GM21723 (cell line): ENCODE data around the gene TMEM269.
"Not testable (repeated sequence)": the region's sequence is repeated elsewhere in the genome, so short reads cannot be mapped to it uniquely, and the experiment has no call there.

Source experiments
- ATAC-seq: cut with Tn5 transposase; IDR thresholded peaks from one replicate; pipeline ENCODE4 v1.9.1; 2021; ENCODE audit warnings: mild to moderate bottlenecking, moderate library complexity; ENCODE audit not compliant: unreplicated experiment

TMEM269 gene

DNA sequence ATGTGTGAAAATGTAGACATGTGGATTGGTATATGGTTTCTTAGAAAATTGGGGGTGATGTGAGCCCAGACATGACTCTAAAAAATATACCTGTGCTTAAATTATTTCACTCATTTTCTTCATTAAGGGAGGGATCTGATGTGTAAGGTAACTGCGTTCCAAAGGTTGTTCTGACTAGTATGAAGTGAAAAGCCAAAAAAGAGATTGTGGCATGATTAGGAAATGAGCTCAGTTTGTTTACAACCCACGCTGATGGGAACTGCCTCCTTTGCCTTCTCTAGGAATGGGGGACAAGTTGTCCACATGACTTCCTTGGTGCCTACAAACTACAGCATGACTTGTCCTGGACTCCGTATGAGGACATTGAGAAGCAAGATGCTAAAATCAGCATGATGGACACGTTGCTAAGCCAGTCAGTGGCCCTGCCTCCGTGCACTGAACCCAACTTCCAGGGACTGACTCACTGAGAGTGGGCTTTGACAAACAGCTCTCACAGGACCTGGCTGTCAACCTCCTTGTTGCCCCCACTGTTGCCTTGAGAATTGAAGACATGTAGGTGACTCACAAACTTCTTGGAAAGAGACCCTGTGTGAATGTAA is 9.8 kb upstream of the TMEM269 start:
- no peak for ATAC-seq

- no peak for ATAC-seq
These were observed 8.3 kb upstream of the TMEM269 start for GRCh38 chr1:42776502-42776901.

GRCh38 chr1:42777852-42778251 is 6.9 kb upstream of the TMEM269 start:
- ATAC-seq: no peak

DNA sequence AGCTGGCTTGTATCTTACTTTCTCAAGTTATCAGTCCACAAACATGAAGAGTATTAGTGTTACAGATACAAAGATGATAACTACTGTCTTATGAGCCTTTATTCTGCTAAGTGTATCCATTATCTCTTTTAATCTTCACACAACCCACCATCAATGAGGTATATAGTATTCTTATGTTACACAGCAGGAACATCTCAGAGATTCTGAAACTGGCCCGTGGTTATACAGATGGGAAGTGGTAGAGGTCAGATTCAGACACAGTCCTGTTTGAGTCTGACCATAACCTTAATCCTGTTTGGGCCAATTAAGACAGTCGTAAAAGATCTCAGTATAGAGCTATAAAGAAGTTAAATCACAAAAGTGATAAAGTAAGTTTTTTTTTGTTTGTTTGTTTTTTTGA is 5.1 kb upstream of the TMEM269 start:
- no peak for ATAC-seq

DNA sequence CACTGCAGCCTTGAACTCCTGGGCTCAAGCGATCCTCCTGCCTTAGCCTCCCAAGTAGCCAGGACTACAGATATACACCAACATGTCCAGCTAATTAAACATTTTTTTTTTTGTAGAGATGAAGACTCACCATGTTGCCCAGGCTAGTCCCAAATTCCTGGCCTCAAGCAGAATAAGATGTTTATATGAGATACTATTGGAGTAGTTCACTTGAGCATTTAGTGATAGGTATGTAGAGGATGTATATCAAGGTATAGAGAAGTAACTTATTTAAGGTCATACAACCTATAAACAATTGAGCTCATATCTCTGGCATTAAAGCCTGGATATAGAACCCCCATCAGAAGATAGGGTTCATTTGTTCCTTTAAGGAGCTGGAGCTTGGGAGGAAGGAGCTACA is 4.6 kb upstream of the TMEM269 start:
- no peak for ATAC-seq

DNA sequence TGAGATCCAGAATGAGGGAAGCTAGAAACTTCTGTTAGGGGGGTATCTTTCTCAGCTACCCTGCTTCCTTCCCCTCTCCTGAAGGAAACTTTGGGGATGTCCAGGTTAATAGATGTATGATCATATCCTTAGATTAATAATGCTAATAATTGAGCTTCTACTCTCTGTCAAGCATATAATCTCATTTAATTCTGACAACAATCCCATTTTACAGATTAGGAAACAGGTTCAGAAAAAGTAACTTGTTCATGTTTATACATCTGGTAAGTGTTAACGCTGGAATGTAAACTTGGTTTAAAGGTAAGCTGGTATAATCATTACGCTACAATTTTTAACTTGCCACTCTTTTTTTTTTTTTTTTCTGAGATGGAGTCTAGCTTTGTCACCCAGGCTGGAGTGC is 1.7 kb upstream of the TMEM269 start:
- no peak for ATAC-seq

DNA sequence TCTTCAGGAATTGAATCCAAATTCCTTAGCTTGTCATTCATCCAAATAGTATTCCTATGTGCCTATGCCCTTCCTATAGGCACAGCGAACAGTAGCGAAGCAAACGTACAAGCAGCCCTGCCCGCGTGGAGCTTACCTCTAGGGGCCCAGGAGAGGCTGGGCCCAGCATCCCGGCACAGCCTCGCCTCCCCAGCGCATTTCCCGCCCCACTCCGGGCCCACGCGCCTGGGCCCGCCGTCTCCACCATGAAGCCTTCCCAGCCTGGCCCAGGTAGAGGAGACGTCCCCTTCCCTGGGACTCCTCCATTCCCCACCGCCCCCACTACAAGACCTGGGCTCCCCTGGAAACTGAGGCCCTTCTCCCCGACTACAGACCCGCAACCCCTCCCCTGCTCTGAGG is 245 bp upstream of the TMEM269 start:
- no peak for ATAC-seq

DNA sequence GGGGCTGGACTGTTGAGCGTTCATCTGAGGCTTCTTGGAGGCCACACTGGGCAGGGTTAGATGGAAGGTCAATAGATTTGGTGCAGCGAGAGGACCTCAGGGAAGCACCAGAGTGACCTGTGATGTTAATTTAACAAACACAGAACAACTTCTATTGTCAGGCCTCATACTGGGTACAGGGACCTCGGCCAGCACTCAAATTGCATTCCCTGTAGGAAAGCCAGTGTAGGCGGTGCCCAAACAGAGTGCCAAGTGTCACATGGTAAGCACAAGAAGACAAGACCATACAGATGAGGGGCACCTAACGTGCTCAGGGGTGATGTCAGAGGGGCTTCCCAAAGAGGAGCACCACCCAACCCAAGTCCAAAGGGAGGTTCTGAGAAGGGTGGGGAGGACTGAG is 1.3 kb downstream of the TMEM269 start:
- no peak for ATAC-seq

DNA sequence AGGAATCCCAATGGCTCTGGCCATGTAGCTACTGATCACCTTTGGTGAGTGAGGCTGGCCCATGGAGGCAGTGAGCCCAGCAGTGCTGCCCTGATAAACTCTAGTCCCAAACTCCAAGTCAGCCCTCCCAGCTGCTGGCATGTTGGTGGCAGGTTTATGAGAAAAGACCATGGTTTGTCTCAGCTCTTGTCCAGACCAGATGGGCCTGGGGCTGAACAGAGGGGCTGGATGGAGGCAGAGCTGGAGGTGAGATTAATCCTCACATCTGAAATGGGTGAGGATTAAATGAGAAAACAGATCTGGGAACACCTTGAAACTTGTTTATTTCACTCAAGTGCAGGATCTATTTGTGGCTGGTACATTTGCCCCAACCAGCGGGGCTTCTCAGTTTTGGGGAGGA is 3.2 kb downstream of the TMEM269 start:
- ATAC-seq: no peak

GRCh38 chr1:42793824-42794223 is 9.0 kb downstream of the TMEM269 start:
- no peak for ATAC-seq

GRCh38 chr1:42797414-42797813 is 12.6 kb downstream of the TMEM269 start:
- ATAC-seq: no peak

- no peak for ATAC-seq
These were observed 13.2 kb downstream of the TMEM269 start for GRCh38 chr1:42797979-42798378.

DNA sequence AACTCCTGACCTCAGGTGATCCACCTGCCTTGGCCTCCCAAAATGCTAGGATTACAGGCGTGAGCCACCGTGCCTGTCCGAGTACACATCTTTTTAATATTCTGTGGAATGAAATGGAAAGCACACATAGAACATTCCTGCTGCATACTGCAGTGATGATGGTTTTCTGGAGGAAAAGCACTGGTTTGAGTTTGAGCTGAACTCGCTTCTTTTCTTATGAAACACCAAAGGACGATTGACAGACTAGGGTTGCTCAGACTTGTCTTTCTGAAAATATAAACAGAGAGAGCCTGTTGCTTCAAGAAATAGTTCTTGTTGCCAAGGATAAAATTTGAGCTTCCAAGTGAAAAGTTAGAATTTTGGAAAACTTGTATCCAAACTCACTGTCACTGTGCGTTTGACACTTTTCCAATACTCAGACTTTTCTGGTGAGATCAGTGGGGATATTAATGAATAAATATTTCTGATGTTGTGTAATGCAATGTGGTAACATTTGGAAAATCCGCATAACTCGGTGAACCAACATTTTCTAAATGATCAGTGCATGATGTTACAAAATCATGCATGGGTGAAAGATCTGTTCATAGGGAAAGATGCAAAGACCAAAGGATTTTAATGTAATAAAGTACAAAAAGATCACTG is 17.2 kb downstream of the TMEM269 start:
- ATAC-seq: no peak

DNA sequence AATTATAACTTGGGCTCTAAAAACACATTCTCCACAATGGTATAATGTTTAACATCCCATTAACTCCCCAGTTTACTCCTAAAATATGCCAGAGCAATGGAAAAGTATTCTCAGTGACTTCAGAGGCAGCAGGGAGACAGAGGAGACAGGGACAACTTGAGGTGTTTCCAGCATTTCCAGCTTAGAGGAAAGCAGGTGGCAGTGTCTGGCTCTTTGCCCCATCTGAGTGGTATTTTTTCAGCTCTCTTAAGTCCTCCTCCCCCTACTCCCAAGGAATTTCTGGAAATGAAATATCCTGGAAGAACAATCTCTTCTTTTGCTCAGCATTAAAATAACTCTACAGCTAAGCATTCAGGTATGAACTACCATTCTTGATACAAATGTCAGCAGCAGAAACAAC is 21.4 kb downstream of the TMEM269 start:
- no peak for ATAC-seq

- no peak for ATAC-seq
These were observed 21.8 kb downstream of the TMEM269 start for GRCh38 chr1:42806593-42806992.

- ATAC-seq: no peak
These were observed 22.4 kb downstream of the TMEM269 start for GRCh38 chr1:42807056-42807668.

DNA sequence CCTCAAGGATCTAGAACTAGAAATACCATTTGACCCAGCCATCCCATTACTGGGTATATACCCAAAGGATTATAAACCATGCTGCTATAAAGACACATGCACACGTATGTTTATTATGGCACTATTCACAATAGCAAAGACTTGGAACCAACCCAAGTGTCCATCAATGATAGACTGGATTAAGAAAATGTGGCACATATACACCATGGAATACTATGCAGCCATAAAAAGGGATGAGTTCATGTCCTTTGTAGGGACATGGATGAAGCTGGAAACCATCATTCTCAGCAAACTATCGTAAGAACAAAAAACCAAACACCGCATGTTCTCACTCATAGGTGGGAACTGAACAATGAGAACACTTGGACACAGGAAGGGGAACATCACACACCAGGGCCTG is 30.0 kb downstream of the TMEM269 start:
- ATAC-seq: not testable (repeated sequence)

DNA sequence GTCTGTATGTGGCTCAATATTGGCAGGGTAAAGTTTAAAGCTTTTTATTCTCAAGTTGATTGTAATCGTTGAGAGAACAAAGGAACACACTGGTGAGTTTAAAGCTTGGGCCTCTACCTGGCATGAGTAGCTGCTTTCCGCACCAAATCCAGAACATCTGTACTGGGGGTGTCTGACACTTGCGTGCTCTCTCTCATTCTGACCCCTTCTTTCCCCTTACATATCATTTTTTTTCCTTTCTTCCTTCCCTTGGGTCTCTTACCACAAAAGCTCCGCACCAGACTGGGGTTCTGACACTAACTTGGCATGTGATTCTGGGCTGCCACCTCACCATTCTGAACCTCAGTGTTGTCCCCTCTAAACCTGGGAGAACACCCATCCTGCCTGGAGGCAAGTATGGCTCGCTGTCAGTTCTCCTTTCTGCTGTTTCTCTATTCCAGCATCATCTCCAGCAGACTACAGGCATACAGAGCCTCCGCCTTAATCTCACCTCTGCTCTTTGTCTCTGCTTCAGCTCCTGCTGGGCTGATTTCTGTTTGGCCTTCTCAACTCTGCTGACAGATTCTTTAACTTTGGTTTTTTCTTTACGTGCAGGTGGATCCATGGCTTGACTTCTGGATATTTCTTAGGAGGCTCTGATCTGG is 31.3 kb downstream of the TMEM269 start:
- peak; percentile 9 for ATAC-seq

DNA sequence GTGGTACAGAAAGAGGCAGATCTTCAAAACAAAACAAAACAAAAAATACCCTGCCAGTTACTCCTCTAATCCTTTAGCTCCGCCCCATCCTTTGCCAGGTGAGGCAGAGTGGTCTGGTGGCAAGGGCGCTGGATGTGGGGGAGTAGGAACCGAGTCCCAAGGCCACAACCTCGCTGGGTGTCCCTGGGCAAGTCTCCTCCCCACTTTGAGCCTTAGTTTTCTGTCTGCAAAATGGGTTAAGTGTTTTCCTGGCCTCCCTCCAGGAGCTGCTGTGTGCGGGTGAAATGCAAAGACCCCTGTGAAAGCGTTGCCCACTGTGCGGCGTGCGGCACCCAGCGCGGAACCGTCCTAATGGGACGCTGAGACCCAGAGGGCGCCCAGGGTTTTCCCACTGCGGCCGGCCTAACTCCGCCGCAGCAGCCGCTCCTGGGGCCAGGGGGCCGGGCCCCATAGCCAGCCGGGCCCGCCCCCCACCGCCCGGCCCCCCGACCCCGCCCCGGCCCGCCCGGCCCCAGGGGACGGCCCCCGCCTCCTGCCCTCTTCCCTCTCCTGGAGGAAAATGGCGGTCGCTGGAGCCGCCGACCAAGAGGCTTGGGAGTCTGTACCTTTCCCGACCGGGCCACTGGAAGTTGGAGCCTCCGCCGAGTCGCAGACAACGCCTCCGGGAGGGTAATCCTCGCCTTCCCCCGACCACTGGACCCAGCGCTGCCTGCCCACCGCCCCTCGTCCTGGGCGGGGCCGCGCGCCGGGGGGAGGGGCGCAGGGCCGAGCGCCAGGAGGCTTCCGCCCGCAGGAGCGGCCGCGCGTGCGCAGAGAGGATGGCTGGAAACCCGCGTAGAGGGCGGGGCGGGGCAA is 32.0 kb downstream of the TMEM269 start, which contains the start of the genes ERMAP and SVBP:
Gene ERMAP (plus strand): TSS at position 538 of the 855 bp plus-strand sequence. CDS start 13,327 bp downstream, outside the sequence.
Gene SVBP (minus strand): TSS at position 813 of the 855 bp plus-strand sequence. CDS start 853 bp downstream, outside the sequence.
- peak; percentile 87 for ATAC-seq

DNA sequence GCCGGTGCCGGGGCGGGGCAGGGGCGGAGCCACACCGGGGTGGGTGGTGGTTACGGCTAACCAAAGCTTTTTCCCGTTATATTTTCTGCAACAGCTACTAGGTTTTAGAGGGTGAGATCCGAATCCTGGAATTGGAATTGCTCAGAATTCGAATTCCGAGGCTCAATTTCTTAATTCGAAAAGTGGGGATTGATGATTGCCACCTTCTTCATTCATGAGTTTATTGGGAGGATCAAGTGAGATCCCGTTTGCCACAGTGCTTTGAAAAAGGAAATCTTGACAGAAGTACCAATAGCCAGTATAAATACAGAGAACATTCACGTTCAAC is 32.6 kb downstream of the TMEM269 start:
- ATAC-seq: no peak

GRCh38 chr1:42817976-42818375 is 33.2 kb downstream of the TMEM269 start:
- ATAC-seq: no peak
